ENCODE results near the gene SH3BGRL2.

GRCh38 chr6:79734374-79734773 is 103.2 kb downstream of the SH3BGRL2 start:
- TF ChIP-seq CTCF (IDR thresholded peaks at IDR 0.05), result no peak
- no peak for TF ChIP-seq EP300 (IDR thresholded peaks at IDR 0.05)
